GM18520 (cell line): ENCODE measurements around the gene INHBB.
"Not testable (repeated sequence)": the region's sequence is repeated elsewhere in the genome, so short reads cannot be mapped to it uniquely, and the experiment has no call there.

Source experiments
- ATAC-seq: cut with Tn5 transposase; IDR thresholded peaks from one replicate; pipeline ENCODE4 v1.9.1; 2021; ENCODE audit not compliant: unreplicated experiment

Gene INHBB

GRCh38 chr2:120316071-120316470, 29.9 kb upstream of the INHBB start:
- no peak for ATAC-seq

DNA sequence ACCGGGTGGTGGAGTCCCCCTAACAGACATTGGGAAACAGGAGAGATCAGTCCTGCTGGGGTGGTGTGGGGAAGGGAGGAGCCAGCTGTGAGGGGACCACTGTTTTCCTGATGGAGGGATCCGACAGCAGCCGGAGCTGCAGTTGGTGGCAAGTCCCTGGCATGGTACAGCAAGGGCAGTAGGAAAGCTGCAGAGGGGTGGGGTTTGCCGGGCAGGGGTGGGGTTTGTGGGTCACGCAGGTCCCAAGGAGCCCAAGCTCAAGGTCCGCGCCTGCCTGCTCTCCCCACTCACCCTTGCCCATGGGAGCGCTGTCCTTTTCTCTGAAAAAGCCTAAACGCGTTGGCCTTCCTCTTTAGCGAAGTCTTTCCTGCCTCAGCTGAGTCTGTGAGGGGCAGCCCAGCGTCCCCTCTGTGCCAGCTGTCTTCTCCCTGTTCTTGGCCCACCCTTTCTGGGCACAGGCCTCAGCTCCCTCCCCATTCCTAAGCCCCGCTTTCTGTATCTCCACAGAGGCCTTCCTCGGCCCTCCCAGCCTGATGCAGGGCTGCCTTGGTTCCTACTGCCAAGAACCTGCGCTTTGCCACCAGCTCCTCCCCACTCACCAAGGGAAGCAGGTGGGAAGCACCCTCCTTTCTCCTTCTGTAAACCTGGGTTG, 29.3 kb upstream of the INHBB start:
- ATAC-seq = no peak

GRCh38 chr2:120317180-120317533, 28.8 kb upstream of the INHBB start:
- no peak for ATAC-seq

DNA sequence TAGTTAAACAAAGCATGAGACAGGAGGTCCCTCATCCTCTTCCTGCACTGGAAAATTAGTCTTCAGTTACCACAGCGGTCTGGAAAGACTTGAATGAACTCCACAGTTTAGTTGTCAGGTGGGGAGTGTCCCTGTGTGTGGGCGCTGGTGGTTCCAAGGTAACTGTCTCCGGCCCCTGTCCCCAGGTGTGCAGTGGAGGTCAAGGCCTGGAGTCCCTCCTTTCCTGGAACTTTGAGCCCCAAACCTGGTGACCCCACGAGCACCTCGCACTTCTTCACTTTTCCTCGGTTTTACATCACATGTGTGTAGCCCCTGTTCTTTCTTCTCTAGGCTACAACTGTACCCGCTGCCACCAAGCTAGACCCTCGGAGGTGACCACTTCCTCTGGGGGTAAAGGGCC, 28.0 kb upstream of the INHBB start:
- no peak for ATAC-seq

- ATAC-seq = no peak
These were observed 27.3 kb upstream of the INHBB start for GRCh38 chr2:120318626-120319025.

- ATAC-seq = no peak
These were observed 26.8 kb upstream of the INHBB start for GRCh38 chr2:120319123-120319522.

- no peak for ATAC-seq
These were observed 26.1 kb upstream of the INHBB start for GRCh38 chr2:120319686-120320317.

- ATAC-seq = no peak
These were observed 25.6 kb upstream of the INHBB start for GRCh38 chr2:120320318-120320851.

- not testable (repeated sequence) for ATAC-seq
These were observed 24.9 kb upstream of the INHBB start for GRCh38 chr2:120320887-120321556.

- ATAC-seq = no peak
These were observed 24.1 kb upstream of the INHBB start for GRCh38 chr2:120321721-120322284.

- ATAC-seq = no peak
These were observed 23.6 kb upstream of the INHBB start for GRCh38 chr2:120322329-120322728.

GRCh38 chr2:120323214-120323613, 22.7 kb upstream of the INHBB start:
- ATAC-seq = no peak

DNA sequence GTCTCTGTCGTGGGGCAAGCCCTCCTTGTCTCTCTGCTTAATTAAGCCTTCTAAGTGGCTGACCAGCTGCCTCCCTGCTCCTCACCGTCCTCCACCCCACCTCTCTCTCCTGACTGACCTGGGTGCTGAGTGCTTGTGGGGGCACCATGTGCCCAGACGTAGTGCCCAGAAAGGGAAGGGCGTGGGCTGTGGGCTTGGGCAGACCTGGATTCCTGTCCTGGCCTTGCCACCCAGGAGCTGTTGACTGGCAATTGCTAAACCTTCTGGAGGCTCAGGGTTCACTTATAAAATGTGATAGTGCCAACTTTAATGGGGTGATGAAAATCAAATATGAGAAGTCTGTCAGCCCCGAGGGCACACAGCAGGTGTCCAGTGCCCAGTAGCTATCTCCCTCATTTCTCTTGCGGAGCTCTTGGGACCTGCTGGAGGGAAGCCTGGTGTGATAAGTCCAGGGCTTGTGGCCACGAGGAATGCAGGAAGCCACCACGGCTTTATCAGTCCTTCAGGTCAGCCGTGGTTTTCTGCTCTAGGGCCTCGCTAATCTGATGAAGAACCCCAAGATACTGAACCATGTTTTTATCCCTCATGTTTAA, 22.0 kb upstream of the INHBB start:
- ATAC-seq = no peak

DNA sequence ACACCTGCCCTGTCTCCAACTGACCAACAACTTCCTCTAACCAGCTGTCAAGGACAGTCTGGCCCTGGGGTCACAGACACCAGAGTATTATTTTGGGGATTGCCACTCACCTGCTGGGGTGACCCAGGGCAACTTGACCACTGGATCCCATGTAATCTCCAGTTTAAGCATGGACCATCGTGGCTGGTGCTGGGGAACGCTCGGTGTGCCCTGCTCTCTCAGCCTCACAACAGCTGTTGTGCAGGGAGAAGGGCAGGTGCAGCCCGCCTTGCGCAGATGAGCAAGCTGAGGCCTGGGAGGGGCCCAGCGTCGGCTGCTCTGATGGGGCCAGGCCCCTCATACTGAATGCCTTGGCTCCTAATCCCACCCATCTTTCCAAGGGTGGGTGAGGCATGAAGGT, 21.0 kb upstream of the INHBB start:
- no peak for ATAC-seq

DNA sequence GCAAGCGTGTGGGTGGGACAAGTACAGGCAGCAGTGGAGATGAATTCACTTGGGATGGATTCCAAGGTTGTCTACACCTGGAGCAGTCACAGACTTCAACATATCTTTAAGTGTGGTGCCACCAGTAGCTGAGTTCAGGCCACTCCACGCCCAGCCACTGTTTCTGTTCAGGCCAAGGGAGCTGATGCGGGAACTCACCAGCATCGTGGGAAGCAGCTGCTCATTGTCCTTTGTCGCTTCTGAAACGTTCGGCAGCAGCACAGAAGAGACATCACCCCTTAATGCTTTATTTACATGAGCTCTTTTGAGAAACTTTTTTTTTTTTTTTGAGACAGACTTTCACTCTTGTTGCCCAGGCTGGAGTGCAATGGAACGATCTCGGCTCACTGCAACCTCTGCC, 19.9 kb upstream of the INHBB start:
- no peak for ATAC-seq

- ATAC-seq = no peak
These were observed 14.8 kb upstream of the INHBB start for GRCh38 chr2:120330946-120331822.

DNA sequence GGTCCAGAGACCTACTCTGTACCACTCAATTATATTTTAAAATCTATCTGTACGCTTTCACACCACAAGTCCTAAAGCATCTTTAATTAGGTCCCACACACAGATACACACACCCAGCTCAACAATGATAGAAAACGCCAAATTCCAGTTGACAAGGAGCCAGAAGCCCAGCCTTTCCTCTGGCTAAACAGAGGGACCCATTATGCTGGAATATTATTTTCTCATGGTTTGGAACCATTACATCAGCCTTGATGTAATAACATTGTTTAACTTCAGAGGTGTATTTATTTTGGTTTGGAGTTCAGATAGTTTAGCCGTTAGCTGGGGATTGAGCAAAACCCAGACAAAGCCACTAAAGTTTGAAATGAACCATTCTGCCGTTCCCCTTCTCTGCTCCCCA, 14.0 kb upstream of the INHBB start:
- no peak for ATAC-seq

- ATAC-seq = no peak
These were observed 13.6 kb upstream of the INHBB start for GRCh38 chr2:120332384-120332783.

DNA sequence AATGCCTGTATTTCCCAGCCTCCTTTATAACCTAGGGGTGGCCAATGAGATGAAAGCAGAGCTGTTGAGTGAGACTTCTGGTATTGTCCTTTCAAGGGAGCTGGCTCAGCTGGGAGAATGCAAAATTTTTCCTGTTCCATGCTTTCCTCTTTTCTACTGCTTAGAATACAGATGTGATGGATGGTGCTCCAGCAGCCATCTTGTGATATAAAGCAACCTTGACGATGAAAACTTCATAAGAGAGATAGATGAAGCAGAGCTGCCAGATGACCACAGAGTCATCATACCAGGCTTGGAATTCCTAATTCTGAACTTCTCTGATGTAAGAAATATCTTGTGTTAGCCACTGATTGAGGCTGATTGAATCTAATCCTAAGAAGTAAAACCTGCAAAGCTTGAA, 11.9 kb upstream of the INHBB start:
- no peak for ATAC-seq

- no peak for ATAC-seq
These were observed 9.2 kb upstream of the INHBB start for GRCh38 chr2:120336749-120337148.

- ATAC-seq = no peak
These were observed 7.9 kb upstream of the INHBB start for GRCh38 chr2:120338015-120338414.
